WERI-Rb-1 (cell line): ENCODE measurements around the gene CIRBP.
A peak's percentile ranks its signal among the peaks of the same experiment; 100 is the strongest.

Experiments
- DNase-seq: peaks from one replicate; pipeline ENCODE4 v3.0.0-alpha.2; 2020
- H3K27ac ChIP-seq: fragments of 250-450 bp; sonication (Bioruptor Pico); 2 replicates; pipeline ENCODE4 v1.5.1; 2020; ENCODE audit warnings: mild to moderate bottlenecking, moderate library complexity
- H3K27me3 ChIP-seq: fragments of 250-450 bp; sonication (Bioruptor Pico); 2 replicates; pipeline ENCODE4 v1.5.1; 2021; ENCODE audit warnings: mild to moderate bottlenecking, low read depth, moderate library complexity; ENCODE audit not compliant: insufficient read depth, severe bottlenecking
- H3K36me3 ChIP-seq: fragments of 250-450 bp; sonication (Bioruptor Pico); 2 replicates; pipeline ENCODE4 v1.5.1; 2020; ENCODE audit warnings: mild to moderate bottlenecking, moderate library complexity
- H3K4me3 ChIP-seq: 2 replicates; pipeline ENCODE4 v1.5.1; 2011; ENCODE audit warnings: low read depth, mild to moderate bottlenecking, control low read depth, low read length
- H3K9me3 ChIP-seq: fragments of 250-450 bp; sonication (Bioruptor Pico); 2 replicates; pipeline ENCODE4 v1.5.1; 2021; ENCODE audit warnings: mild to moderate bottlenecking, moderate library complexity; ENCODE audit not compliant: severe bottlenecking
- TF ChIP-seq, protein P1 (sequence below): IDR thresholded peaks from 2 replicates; pipeline ENCODE4 v1.5.1; 2011; ENCODE audit warnings: low read depth, mild to moderate bottlenecking, control low read depth, inconsistent platforms, low read length

Gene CIRBP

DNA sequence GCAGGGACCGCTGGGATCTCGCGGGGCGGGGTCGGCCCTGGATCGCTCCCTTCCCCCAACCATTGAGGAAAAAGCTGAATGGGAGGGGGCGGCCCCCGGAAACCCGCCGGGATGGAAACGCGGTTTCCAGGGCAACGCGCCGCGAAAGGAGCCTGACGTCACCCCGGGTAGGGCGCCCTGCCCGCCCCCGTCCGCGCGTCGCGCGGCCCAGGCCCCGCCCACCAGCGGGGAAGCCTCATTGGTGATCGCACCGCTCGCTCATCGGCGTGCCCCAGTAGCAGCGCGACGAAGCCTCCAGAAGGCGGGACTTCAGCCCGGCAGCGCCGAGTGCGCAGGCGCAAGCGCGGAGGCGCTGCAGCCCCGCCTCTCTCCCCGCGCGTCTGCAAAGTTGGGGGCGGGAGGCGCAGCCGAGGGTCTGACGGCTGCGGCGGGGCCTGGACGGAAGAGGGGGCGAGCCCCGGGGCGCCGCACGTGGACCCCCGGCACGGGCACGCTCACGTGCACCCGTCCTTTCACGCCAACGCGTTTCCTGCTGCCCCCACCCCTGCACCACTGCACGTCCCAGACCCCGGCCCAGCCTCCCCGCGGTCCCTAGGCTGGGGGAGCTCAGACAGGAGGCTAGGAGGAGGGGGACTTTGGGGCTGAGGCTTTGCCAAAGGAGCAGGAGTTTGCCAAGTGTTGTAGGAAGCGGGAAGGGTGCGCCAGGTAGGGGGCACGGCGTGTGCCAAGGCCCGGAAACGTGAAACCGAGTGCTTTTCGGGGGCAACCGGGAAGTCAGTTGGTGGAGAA is 8.2 kb upstream of the CIRBP start:
- Histone ChIP-seq H3K4me3 (peak overlapping the region; percentile 64), H3K36me3 (peaks cover 20% of the 10 kb centered on the region), H3K27me3 (no peaks in the 10 kb centered on the region), H3K9me3 (no peaks in the 10 kb centered on the region), H3K27ac (peak overlapping the region; percentile 74)
- peak; percentile 95 for DNase-seq
- TF ChIP-seq, protein P1, sequence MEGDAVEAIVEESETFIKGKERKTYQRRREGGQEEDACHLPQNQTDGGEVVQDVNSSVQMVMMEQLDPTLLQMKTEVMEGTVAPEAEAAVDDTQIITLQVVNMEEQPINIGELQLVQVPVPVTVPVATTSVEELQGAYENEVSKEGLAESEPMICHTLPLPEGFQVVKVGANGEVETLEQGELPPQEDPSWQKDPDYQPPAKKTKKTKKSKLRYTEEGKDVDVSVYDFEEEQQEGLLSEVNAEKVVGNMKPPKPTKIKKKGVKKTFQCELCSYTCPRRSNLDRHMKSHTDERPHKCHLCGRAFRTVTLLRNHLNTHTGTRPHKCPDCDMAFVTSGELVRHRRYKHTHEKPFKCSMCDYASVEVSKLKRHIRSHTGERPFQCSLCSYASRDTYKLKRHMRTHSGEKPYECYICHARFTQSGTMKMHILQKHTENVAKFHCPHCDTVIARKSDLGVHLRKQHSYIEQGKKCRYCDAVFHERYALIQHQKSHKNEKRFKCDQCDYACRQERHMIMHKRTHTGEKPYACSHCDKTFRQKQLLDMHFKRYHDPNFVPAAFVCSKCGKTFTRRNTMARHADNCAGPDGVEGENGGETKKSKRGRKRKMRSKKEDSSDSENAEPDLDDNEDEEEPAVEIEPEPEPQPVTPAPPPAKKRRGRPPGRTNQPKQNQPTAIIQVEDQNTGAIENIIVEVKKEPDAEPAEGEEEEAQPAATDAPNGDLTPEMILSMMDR = no peak

DNA sequence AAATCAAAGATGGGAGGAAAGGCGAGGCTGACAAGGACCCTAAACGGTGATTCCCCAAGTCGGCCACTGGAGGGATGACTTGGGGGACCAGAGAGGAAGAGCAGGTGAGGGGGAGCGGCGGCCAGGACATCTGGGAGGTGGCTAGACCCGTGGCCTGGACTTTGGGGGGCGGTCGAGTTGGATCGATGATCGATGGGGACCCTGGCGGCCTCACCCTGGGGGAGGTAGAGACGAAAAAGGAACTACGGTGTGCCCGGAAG is 7.7 kb upstream of the CIRBP start:
- Histone ChIP-seq H3K4me3 (peak overlapping the region; percentile 64), H3K36me3 (peaks cover 17% of the 10 kb centered on the region), H3K27ac (peak overlapping the region; percentile 74), H3K9me3 (no peaks in the 10 kb centered on the region), H3K27me3 (no peaks in the 10 kb centered on the region)
- TF ChIP-seq, protein P1 = peak; percentile 25; the same call in 1 of the 2 replicates
- DNase-seq = no peak

DNA sequence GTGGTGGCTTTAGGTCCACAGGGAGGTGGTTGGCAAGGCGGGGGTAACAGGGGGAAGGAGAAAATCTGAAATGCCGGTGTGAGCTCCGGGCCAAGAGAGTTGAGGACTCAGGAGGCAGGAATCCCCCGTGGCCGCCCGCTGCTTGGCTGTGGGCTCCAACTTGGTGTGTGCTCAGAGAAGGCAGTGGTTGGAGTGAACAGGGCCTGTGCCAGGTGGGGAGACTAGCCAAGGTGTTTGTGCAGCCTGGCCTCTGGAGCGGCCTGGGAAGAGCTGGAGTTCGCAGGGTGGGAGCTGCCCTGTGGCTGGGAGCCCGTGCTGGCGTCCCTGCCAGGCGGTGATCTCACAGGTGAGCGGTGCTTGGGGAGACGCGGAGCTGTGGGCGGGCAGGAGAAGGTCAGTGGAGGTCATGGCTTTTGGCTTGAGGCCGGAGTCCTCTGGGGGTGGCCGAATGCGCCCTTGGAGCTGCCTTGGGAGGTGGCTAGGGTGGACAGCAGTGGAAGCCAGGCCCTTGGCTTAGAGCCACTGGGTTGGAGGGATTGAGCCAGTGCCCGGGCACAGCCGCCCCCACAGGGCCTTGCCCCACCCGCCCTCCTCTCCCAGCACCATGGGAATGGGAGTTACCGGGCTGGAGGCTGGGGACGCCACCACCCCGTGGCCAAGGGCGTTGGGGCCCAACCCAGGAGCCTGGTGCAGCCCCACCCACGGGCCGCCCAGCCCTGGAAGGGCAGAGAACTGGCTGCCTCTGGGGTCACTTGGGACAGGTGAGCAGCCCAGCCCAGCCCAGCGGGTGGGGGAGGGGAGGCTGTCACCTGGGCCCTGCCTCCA is 7.1 kb upstream of the CIRBP start:
- H3K4me3 ChIP-seq = peak overlapping the region; percentile 64
- peak overlapping the region; percentile 74 for H3K27ac ChIP-seq
- DNase-seq = no peak
- H3K9me3 ChIP-seq = no peaks in the 10 kb centered on the region
- TF ChIP-seq, protein P1 = no peak
- H3K36me3 ChIP-seq = peaks cover 11% of the 10 kb centered on the region
- H3K27me3 ChIP-seq = no peaks in the 10 kb centered on the region

DNA sequence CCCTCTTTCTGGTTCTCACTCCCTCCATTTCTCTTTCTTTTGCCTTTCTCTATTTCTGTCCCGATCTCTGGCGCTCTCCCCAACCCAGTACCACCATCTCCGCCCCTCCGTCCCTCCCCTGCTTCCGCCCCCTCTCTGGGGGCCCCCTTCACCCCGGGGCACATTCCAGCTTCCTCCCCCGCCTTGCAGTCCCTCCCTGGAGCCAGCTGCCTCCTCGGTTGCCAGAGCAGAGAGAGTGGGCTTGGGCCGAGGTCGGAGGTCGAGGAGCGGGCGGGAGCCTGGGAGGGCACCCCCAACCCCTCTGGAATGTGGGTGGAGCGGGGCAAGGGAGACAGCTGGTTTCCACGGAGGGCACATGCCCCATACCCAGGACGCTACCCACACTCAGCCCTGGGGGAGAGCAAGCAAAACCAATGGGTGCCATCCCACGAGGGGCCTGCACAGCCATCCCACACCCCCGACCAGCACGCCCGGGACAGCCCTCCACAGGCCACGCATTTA is 6.5 kb upstream of the CIRBP start:
- H3K4me3 ChIP-seq = no peak overlapping the region

DNA sequence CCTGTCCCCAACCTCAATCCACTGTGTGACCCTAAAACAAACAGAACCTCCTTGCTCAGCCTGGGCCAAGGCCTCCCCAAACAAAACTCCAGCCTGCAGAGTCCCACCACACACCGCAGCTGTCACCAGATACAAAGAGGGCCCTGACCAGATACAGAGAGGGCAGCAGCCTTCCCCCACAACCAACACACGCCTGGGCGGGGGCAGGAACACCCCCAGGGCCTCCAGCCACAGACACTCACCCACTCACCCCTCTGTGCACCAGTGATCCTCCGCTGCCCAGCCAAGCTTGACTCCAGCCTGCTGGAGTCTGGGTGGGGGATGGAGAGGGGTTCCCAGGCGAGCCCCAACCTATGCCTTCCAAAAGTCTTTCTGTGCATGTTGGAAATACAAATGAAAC is 5.9 kb upstream of the CIRBP start:
- Histone ChIP-seq H3K36me3 (peaks cover 1% of the 10 kb centered on the region), H3K9me3 (no peaks in the 10 kb centered on the region), H3K27me3 (no peaks in the 10 kb centered on the region), H3K27ac (no peak overlapping the region), H3K4me3 (no peak overlapping the region)
- TF ChIP-seq, protein P1 = no peak
- DNase-seq = no peak

More for the DNA sequence above, 6.5 kb upstream of the CIRBP start:
- Histone ChIP-seq H3K27ac (no peak overlapping the region), H3K27me3 (no peaks in the 10 kb centered on the region), H3K36me3 (peaks cover 4% of the 10 kb centered on the region), H3K9me3 (no peaks in the 10 kb centered on the region)
- TF ChIP-seq, protein P1 = no peak
- no peak for DNase-seq
